Stimulated activated CD8-positive, alpha-beta memory T cell treated with anti-CD3 and anti-CD28 coated beads, Interleukin-7, amount 100 ng/mL, for 4 hours (primary cell): ENCODE measurements around the gene KLHL35.
"Not testable (repeated sequence)": the region's sequence is repeated elsewhere in the genome, so short reads cannot be mapped to it uniquely, and the experiment has no call there.

Experiments
- DNase-seq, 2 donors: peaks; one replicate each; pipeline ENCODE4 v3.0.0-alpha.2; 2020; ENCODE audit warnings: low read depth in 2 of 2

KLHL35 gene

GRCh38 chr11:75423721-75424120 lies 9.3 kb downstream of the KLHL35 start:
- DNase-seq: no peak

- no peak for DNase-seq
Observed at GRCh38 chr11:75422248-75423231, 10.5 kb downstream of the KLHL35 start.

- DNase-seq: no peak
Observed at GRCh38 chr11:75421902-75422247, 11.1 kb downstream of the KLHL35 start.

- DNase-seq: no peak
Observed at GRCh38 chr11:75421035-75421602, 11.9 kb downstream of the KLHL35 start.

- no peak for DNase-seq
Observed at GRCh38 chr11:75420224-75421034, 12.6 kb downstream of the KLHL35 start.

GRCh38 chr11:75413864-75414263 lies 19.1 kb downstream of the KLHL35 start:
- DNase-seq: no peak

GRCh38 chr11:75413146-75413545 lies 19.9 kb downstream of the KLHL35 start:
- not testable (repeated sequence) for DNase-seq

- not testable (repeated sequence) for DNase-seq
Observed at GRCh38 chr11:75409971-75410370, 23.0 kb downstream of the KLHL35 start.

- DNase-seq: no peak
Observed at GRCh38 chr11:75408957-75409219, 24.1 kb downstream of the KLHL35 start.

GRCh38 chr11:75406338-75406777 lies 26.6 kb downstream of the KLHL35 start:
- no peak for DNase-seq

- no peak for DNase-seq
Observed at GRCh38 chr11:75403983-75404658, 28.9 kb downstream of the KLHL35 start.

GRCh38 chr11:75403037-75403436 lies 30.0 kb downstream of the KLHL35 start:
- no peak for DNase-seq

GRCh38 chr11:75402002-75402773 lies 30.8 kb downstream of the KLHL35 start:
- no peak for DNase-seq

GRCh38 chr11:75400146-75400865 lies 32.7 kb downstream of the KLHL35 start:
- DNase-seq: no peak

- peak; percentile 78 to 85 for DNase-seq
Observed at GRCh38 chr11:75399344-75400145, 33.5 kb downstream of the KLHL35 start, which contains the start of gene RPS3. Gene RPS3, plus strand, starts transcription at chr11:75399518. Its CDS starts 30 bp downstream, at chr11:75399548.

- DNase-seq: no peak
Observed at GRCh38 chr11:75398906-75399305, 34.1 kb downstream of the KLHL35 start.

GRCh38 chr11:75394085-75394840 lies 38.7 kb downstream of the KLHL35 start:
- DNase-seq: no peak

GRCh38 chr11:75389925-75390324 lies 43.1 kb downstream of the KLHL35 start:
- no peak for DNase-seq

GRCh38 chr11:75389276-75389605 lies 43.8 kb downstream of the KLHL35 start:
- DNase-seq: no peak
